ENCODE data around the gene DPYSL5. TPM values are rescaled to one million over a fixed set of nuclear protein-coding genes. Genes with fewer than 3 reads are reported as not detected.
A peak's percentile ranks its signal among the peaks of the same experiment; 100 is the strongest.

Gene DPYSL5
- total and polyA plus RNA-seq, 9 of the 15 experiments (the other 6 are each of a cell fraction or from before 2014, with no cell fraction given), result 0.06 TPM; not detected in 8

DNA sequence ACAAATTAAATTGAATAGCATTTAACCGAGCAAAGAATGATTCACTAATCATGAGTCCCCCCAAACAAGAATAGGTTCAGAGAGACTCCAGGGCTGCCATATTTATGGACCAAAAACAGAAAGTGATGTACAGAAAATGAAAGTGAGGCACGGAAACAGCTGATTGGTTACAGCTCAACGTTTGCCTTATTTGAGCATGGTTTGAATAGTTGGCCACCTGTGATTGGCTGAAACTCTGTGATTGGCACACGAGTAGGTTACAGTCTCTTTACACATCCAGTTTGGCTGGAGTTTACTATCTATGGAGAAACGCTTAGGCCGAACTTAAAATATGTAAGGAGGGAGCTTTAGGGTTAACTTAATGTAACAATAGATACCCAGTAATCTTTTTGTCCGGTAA is 27.0 kb upstream of the DPYSL5 start (continued):
- no peak for TF ChIP-seq ZNF324 (CRISPR knock-in tag; IDR thresholded peaks at IDR 0.05)
- TF ChIP-seq MYBL2 (IDR thresholded peaks at IDR 0.05; ENCODE audit: low read depth), result peak; percentile 55; the same call in 1 of the 2 replicates
- TF ChIP-seq MYBL2 (CRISPR knock-in tag; IDR thresholded peaks at IDR 0.05; ENCODE audit: borderline replicate concordance), result no peak
- TF ChIP-seq SRF (CRISPR knock-in tag; IDR thresholded peaks at IDR 0.05), result peak in 1 of 2 experiments; percentile 94; a peak in 2 of 4 replicates
- no peak for TF ChIP-seq NR1H2 (CRISPR knock-in tag; IDR thresholded peaks at IDR 0.05)
- TF ChIP-seq DACH1 (IDR thresholded peaks at IDR 0.05; ENCODE audit: partially characterized antibody), result peak; percentile 41
- TF ChIP-seq ZNF3 (CRISPR knock-in tag; IDR thresholded peaks at IDR 0.05), result no peak
- TF ChIP-seq, protein P1, sequence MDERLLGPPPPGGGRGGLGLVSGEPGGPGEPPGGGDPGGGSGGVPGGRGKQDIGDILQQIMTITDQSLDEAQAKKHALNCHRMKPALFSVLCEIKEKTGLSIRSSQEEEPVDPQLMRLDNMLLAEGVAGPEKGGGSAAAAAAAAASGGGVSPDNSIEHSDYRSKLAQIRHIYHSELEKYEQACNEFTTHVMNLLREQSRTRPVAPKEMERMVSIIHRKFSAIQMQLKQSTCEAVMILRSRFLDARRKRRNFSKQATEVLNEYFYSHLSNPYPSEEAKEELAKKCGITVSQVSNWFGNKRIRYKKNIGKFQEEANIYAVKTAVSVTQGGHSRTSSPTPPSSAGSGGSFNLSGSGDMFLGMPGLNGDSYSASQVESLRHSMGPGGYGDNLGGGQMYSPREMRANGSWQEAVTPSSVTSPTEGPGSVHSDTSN (CRISPR knock-in tag; IDR thresholded peaks at IDR 0.05; ENCODE audit: low read depth), result no peak
- TF ChIP-seq, protein P1 (tag; conservative IDR thresholded peaks at IDR 0.05; ENCODE audit: low read depth), result peak; percentile 63

DNA sequence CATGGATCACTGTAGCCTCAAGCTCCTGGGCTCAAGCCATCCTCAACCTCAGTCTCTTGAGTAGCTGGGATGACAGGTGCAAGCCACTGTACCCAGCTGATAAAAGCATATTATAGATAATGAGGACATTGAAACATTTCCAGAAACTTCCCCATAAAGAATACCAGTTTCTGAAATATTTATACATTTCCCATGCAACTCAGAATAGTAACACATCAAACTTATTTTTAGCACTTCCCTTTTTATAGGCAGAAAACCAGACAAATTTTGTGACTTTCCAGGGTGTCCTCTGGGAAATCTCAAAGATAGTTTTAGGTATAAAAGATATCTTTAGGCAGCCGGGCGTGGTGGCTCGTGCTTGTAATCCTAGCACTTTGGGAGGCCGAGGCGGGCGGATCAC is 25.1 kb upstream of the DPYSL5 start:
- CTCF ChIA-PET (ENCODE audit: low intra/inter-chr PET ratio), result no interaction called here
- no peaks in the 10 kb centered on the region for H3K9me3 ChIP-seq (replicated peaks; ENCODE audit: control insufficient read depth, insufficient read depth, low read depth, low read length)
- in situ Hi-C loops (cut with MboI) (no loop called here), intact Hi-C loops (cut with micrococcal nuclease) (no loop called here)
- H2AFZ ChIP-seq (ENCODE audit: low read depth, low read length), result no peak overlapping the region
- H3K27ac ChIP-seq (ENCODE audit: extremely low read depth, low read depth, low read length), result no peak overlapping the region
- no peaks in the 10 kb centered on the region for H4K20me1 ChIP-seq (replicated peaks; ENCODE audit: control insufficient read depth, insufficient read depth, low read length)
- TF ChIP-seq, protein P2, sequence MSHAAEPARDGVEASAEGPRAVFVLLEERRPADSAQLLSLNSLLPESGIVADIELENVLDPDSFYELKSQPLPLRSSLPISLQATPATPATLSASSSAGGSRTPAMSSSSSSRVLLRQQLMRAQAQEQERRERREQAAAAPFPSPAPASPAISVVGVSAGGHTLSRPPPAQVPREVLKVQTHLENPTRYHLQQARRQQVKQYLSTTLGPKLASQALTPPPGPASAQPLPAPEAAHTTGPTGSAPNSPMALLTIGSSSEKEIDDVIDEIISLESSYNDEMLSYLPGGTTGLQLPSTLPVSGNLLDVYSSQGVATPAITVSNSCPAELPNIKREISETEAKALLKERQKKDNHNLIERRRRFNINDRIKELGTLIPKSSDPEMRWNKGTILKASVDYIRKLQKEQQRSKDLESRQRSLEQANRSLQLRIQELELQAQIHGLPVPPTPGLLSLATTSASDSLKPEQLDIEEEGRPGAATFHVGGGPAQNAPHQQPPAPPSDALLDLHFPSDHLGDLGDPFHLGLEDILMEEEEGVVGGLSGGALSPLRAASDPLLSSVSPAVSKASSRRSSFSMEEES (CRISPR knock-in tag; IDR thresholded peaks at IDR 0.05), result no peak
- TF ChIP-seq, protein P3, sequence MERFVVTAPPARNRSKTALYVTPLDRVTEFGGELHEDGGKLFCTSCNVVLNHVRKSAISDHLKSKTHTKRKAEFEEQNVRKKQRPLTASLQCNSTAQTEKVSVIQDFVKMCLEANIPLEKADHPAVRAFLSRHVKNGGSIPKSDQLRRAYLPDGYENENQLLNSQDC (CRISPR knock-in tag; IDR thresholded peaks at IDR 0.05), result no peak
- no peak for TF ChIP-seq GTF2F1 (IDR thresholded peaks at IDR 0.05; ENCODE audit: low read depth, low read length)
- ATAC-seq (no peak), FAIRE-seq (no peak), DNase-seq (ENCODE audit: extremely low read depth in 1 of 4, low spot score in 3 of 4) (no peak)
- H3K36me3 ChIP-seq (ENCODE audit: control insufficient read depth, insufficient read depth, low read length), result no peaks in the 10 kb centered on the region
- POLR2A ChIA-PET, result interaction anchor here (0.6 to 1.2 kb wide), 4 partner anchors 9 to 72 kb away, joined by 3 to 4 read pairs (median 4); no protein-coding TSS in a partner anchor
- no peaks in the 10 kb centered on the region for H3K79me2 ChIP-seq (ENCODE audit: control insufficient read depth, insufficient read depth, low read length)
- H3K4me3 ChIP-seq, result no peak overlapping the region
- H3K4me1 ChIP-seq (replicated peaks in 1 of 2; ENCODE audit: control insufficient read depth in 2 of 2, insufficient read depth in 2 of 2, low read length in 2 of 2), result no peaks in the 10 kb centered on the region
- H3K4me2 ChIP-seq (ENCODE audit: insufficient read depth, low read length), result no peak overlapping the region
- H3K27me3 ChIP-seq (ENCODE audit: control insufficient read depth in 2 of 2, insufficient read depth in 2 of 2, low read length in 2 of 2), result peaks cover 27 to 38% of the 10 kb centered on the region in 2 experiments
- H3K9me1 ChIP-seq (ENCODE audit: control insufficient read depth, insufficient read depth, low read length), result no peaks in the 10 kb centered on the region
- WGBS (ENCODE audit: insufficient coverage, low coverage, missing lambda C conversion rate), result 1% methylated on average over 6 of the region's 6 CpGs
- no TSS peak for BruUV-seq (replicated peaks)
- H3K9ac ChIP-seq (ENCODE audit: insufficient read depth in 1 of 2, low read depth in 2 of 2, low read length in 2 of 2), result no peak overlapping the region

Measured in K562 (cell line).